ENCODE data around the gene CFAP107. TPM values are rescaled to one million over a fixed set of nuclear protein-coding genes. Genes with fewer than 3 reads are reported as not detected.

Gene CFAP107
- total RNA-seq, 2 experiments from 2014 or later, result not detected

- CTCF ChIA-PET, result no interaction called here
- Mint-ChIP-seq H3K27ac (no peak overlapping the region), H3K4me1 (no peaks in the 10 kb centered on the region), H3K27me3 (peaks cover 14% of the 10 kb centered on the region), H3K9me3 (ENCODE audit: low read depth) (no peaks in the 10 kb centered on the region), H3K4me3 (no peak overlapping the region), H3K36me3 (no peaks in the 10 kb centered on the region)
- no peak for ATAC-seq
- DNase-seq, result no peak
Measured at GRCh38 chr1:12756768-12757413, 10.9 kb downstream of the CFAP107 start.

DNA sequence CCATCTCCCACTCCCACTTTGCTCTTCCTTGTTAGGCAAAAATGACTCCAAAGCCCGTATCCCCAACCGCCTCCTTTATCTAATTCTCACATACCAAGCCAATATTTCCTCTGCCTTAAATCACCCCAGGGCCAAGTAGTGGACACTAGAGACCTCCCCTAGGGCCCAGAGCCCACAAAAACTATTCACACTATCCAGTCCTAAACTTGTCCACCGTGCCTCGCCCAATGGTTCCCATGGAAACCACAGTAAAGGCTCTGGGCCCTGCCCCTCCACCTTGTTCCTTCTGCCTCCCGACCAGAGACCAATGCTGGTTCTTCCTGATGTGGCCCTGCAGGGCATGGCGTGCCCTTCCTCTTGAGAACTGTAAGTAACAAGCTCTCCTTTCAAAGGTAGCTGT, 11.8 kb downstream of the CFAP107 start:
- H3K36me3 Mint-ChIP-seq, result no peaks in the 10 kb centered on the region
- DNase-seq (no peak), ATAC-seq (no peak)
- H3K27ac Mint-ChIP-seq, result no peak overlapping the region
- no peaks in the 10 kb centered on the region for H3K9me3 Mint-ChIP-seq (ENCODE audit: low read depth)
- peaks cover 14% of the 10 kb centered on the region for H3K27me3 Mint-ChIP-seq
- H3K4me1 Mint-ChIP-seq, result no peaks in the 10 kb centered on the region
- CTCF ChIA-PET, result no interaction called here
- H3K4me3 Mint-ChIP-seq, result no peak overlapping the region

- Mint-ChIP-seq H3K27ac (no peak overlapping the region), H3K4me1 (no peaks in the 10 kb centered on the region), H3K27me3 (peaks cover 7% of the 10 kb centered on the region), H3K36me3 (no peaks in the 10 kb centered on the region), H3K4me3 (no peak overlapping the region), H3K9me3 (ENCODE audit: low read depth) (no peaks in the 10 kb centered on the region)
- CTCF ChIA-PET, result no interaction called here
- no peak for ATAC-seq
- DNase-seq, result no peak
Measured at GRCh38 chr1:12760256-12760795, 14.3 kb downstream of the CFAP107 start.

GRCh38 chr1:12761781-12762180, 15.8 kb downstream of the CFAP107 start:
- H3K4me1 Mint-ChIP-seq, result no peaks in the 10 kb centered on the region
- ATAC-seq (no peak), DNase-seq (no peak)
- CTCF ChIA-PET, result no interaction called here
- H3K27ac Mint-ChIP-seq, result no peak overlapping the region
- peaks cover 11% of the 10 kb centered on the region for H3K27me3 Mint-ChIP-seq
- no peaks in the 10 kb centered on the region for H3K36me3 Mint-ChIP-seq
- H3K4me3 Mint-ChIP-seq, result no peak overlapping the region
- no peaks in the 10 kb centered on the region for H3K9me3 Mint-ChIP-seq (ENCODE audit: low read depth)

- Mint-ChIP-seq H3K36me3 (no peaks in the 10 kb centered on the region), H3K9me3 (ENCODE audit: low read depth) (no peaks in the 10 kb centered on the region), H3K27me3 (peaks cover 17% of the 10 kb centered on the region), H3K4me1 (no peaks in the 10 kb centered on the region), H3K4me3 (no peak overlapping the region), H3K27ac (no peak overlapping the region)
- DNase-seq (no peak), ATAC-seq (no peak)
- CTCF ChIA-PET, result no interaction called here
Measured at GRCh38 chr1:12762766-12763165, 16.8 kb downstream of the CFAP107 start.

- CTCF ChIA-PET, result no interaction called here
- H3K4me1 Mint-ChIP-seq, result no peaks in the 10 kb centered on the region
- no peak for DNase-seq
- ATAC-seq, result no peak
- peaks cover 21% of the 10 kb centered on the region for H3K27me3 Mint-ChIP-seq
- no peak overlapping the region for H3K27ac Mint-ChIP-seq
- no peak overlapping the region for H3K4me3 Mint-ChIP-seq
- H3K36me3 Mint-ChIP-seq, result no peaks in the 10 kb centered on the region
- H3K9me3 Mint-ChIP-seq (ENCODE audit: low read depth), result no peaks in the 10 kb centered on the region
Measured at GRCh38 chr1:12763479-12763878, 17.5 kb downstream of the CFAP107 start.

- ATAC-seq (no peak), DNase-seq (no peak)
- H3K9me3 Mint-ChIP-seq (ENCODE audit: low read depth), result no peaks in the 10 kb centered on the region
- no peak overlapping the region for H3K27ac Mint-ChIP-seq
- H3K36me3 Mint-ChIP-seq, result no peaks in the 10 kb centered on the region
- no peak overlapping the region for H3K4me3 Mint-ChIP-seq
- H3K27me3 Mint-ChIP-seq, result peaks cover 21% of the 10 kb centered on the region
- H3K4me1 Mint-ChIP-seq, result no peaks in the 10 kb centered on the region
- CTCF ChIA-PET, result interaction anchor here (0.9 kb wide), 1 partner anchor 20 kb away, joined by 3 read pairs; no protein-coding TSS in a partner anchor
Measured at GRCh38 chr1:12764016-12764415, 18.0 kb downstream of the CFAP107 start.

GRCh38 chr1:12769031-12769430, 23.0 kb downstream of the CFAP107 start:
- ATAC-seq, result no peak
- CTCF ChIA-PET, result no interaction called here
- H3K9me3 Mint-ChIP-seq (ENCODE audit: low read depth), result no peaks in the 10 kb centered on the region
- peaks cover 27% of the 10 kb centered on the region for H3K27me3 Mint-ChIP-seq
- H3K4me3 Mint-ChIP-seq, result no peak overlapping the region
- no peaks in the 10 kb centered on the region for H3K4me1 Mint-ChIP-seq
- no peaks in the 10 kb centered on the region for H3K36me3 Mint-ChIP-seq
- H3K27ac Mint-ChIP-seq, result no peak overlapping the region
- DNase-seq, result no peak

- H3K27ac Mint-ChIP-seq, result no peak overlapping the region
Measured at GRCh38 chr1:12769976-12770505, 24.0 kb downstream of the CFAP107 start.

DNA sequence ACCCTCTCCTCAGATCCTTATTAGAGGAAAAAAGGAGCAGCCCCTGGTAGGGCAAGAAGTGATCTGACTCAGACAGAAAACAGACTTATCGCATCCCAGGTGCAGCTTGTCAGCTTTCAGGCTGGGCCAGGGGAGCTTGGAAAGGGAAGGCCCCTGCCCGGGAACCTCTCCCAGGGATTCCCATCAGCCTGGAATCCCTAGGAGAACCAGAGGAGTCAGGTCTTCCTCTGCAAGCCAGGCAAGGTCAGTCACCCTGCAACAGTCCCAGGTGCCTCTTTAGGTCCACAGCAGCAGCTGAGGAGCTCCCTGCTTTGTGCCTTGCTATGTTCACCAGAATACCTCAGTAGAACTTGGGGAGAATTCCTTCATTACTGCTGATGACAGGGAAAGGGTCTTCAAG, 24.6 kb downstream of the CFAP107 start:
- Mint-ChIP-seq H3K9me3 (ENCODE audit: low read depth) (no peaks in the 10 kb centered on the region), H3K4me1 (no peaks in the 10 kb centered on the region), H3K27me3 (peaks cover 27% of the 10 kb centered on the region), H3K27ac (no peak overlapping the region), H3K4me3 (no peak overlapping the region), H3K36me3 (no peaks in the 10 kb centered on the region)
- CTCF ChIA-PET, result no interaction called here
- no peak for ATAC-seq
- DNase-seq, result no peak

More at GRCh38 chr1:12769976-12770505, 24.0 kb downstream of the CFAP107 start:
- Mint-ChIP-seq H3K4me1 (no peaks in the 10 kb centered on the region), H3K36me3 (no peaks in the 10 kb centered on the region), H3K4me3 (no peak overlapping the region), H3K27me3 (peaks cover 27% of the 10 kb centered on the region), H3K9me3 (ENCODE audit: low read depth) (no peaks in the 10 kb centered on the region)
- ATAC-seq (no peak), DNase-seq (no peak)
- CTCF ChIA-PET, result no interaction called here

DNA sequence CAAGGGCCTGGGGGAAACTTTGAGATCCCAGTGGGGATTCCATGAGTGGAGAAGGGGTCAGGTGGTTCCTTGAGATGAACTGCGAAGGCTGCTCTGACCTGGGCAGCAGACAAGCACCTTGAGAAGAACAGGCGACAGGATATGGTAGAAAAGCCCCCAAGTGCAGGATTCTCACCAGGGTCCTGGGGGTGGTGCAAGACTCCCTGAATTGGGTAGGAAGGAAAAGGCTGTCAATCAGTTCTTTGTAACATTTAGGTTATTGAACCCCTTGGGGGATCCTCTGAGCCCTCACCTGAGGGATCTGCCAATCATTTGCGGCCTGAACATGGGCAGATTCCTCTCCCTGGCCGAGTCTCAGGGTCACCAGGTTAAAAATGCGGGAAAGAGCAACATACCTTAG, 25.2 kb downstream of the CFAP107 start:
- H3K27me3 Mint-ChIP-seq, result peaks cover 23% of the 10 kb centered on the region
- no peak overlapping the region for H3K27ac Mint-ChIP-seq
- no peaks in the 10 kb centered on the region for H3K4me1 Mint-ChIP-seq
- no peak for ATAC-seq
- no peaks in the 10 kb centered on the region for H3K9me3 Mint-ChIP-seq (ENCODE audit: low read depth)
- H3K4me3 Mint-ChIP-seq, result no peak overlapping the region
- DNase-seq, result no peak
- H3K36me3 Mint-ChIP-seq, result no peaks in the 10 kb centered on the region
- CTCF ChIA-PET, result no interaction called here

- CTCF ChIA-PET, result no interaction called here
- Mint-ChIP-seq H3K36me3 (no peaks in the 10 kb centered on the region), H3K4me1 (no peaks in the 10 kb centered on the region), H3K27ac (no peak overlapping the region), H3K4me3 (no peak overlapping the region), H3K27me3 (peaks cover 15% of the 10 kb centered on the region), H3K9me3 (ENCODE audit: low read depth) (no peaks in the 10 kb centered on the region)
- DNase-seq (no peak), ATAC-seq (no peak)
Measured at GRCh38 chr1:12772520-12772919, 26.5 kb downstream of the CFAP107 start.

- ATAC-seq (no peak), DNase-seq (no peak)
- CTCF ChIA-PET, result no interaction called here
- Mint-ChIP-seq H3K4me3 (no peak within 1 kb of the TSS), H3K36me3 (no peaks in the 10 kb centered on the region), H3K27ac (no peak within 1 kb of the TSS), H3K27me3 (peaks cover 9% of the 10 kb centered on the region), H3K9me3 (ENCODE audit: low read depth) (no peaks in the 10 kb centered on the region), H3K4me1 (no peaks in the 10 kb centered on the region)
Measured at GRCh38 chr1:12773438-12773837, 27.4 kb downstream of the CFAP107 start, which contains the start of gene PRAMEF12. Gene PRAMEF12 (plus strand): TSS chr1:12773738. CDS start chr1:12774868, 1,130 bp downstream.

DNA sequence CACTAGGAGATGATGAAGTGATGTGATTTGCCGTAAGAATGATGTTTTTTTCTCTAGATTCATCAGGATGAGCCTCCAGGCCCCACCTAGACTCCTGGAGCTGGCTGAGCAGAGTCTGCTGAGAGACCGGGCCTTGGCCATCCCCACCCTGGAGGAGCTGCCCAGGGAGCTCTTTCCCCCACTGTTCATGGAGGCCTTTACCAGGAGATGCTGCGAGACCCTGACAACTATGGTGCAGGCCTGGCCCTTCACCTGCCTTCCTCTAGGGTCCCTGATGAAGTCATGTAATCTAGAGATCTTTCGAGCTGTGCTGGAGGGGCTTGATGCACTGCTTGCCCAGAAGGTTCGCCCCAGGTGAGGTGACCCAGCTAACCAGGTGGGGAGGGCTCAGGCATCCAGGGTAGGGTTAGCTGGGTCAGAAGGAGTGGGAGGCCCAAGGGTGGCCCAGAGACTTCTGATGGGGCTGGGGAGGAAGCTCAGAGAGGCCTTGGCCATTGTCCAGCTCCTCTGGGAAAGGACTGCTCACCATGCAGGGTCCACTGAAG, 28.9 kb downstream of the CFAP107 start:
- Mint-ChIP-seq H3K4me1 (no peaks in the 10 kb centered on the region), H3K36me3 (no peaks in the 10 kb centered on the region), H3K9me3 (ENCODE audit: low read depth) (no peaks in the 10 kb centered on the region), H3K27me3 (peaks cover 14% of the 10 kb centered on the region), H3K4me3 (no peak overlapping the region), H3K27ac (no peak overlapping the region)
- CTCF ChIA-PET, result interaction anchor here (1.1 kb wide), 1 partner anchor 116 kb away, joined by 3 read pairs; no protein-coding TSS in a partner anchor
- DNase-seq, result no peak
- ATAC-seq, result no peak

All from activated CD8-positive, alpha-beta memory T cell treated with anti-CD3 and anti-CD28 coated beads, Interleukin-2, amount 10 ng/mL, durations not matched to agents 7 days and 5 days (primary cell).